Measurements from ENCODE around the gene FPR1. TPM values are rescaled to one million over a fixed set of nuclear protein-coding genes. Genes with fewer than 3 reads are reported as not detected.
"Not testable (repeated sequence)": the region's sequence is repeated elsewhere in the genome, so short reads cannot be mapped to it uniquely, and the experiment has no call there.

Gene FPR1
- polyA plus RNA-seq, 1 donor from 2014 or later: 1.5 TPM

GRCh38 chr19:51784922-51785690, 33.4 kb upstream of the FPR1 start:
- Mint-ChIP-seq H3K27me3 (peaks cover 3% of the 10 kb centered on the region), H3K4me3 (no peak overlapping the region), H3K4me1 (peaks cover 0 to 3% (median 0%) of the 10 kb centered on the region in 3 donors), H3K36me3 (peaks cover 3% of the 10 kb centered on the region), H3K9me3 (peaks cover 5 to 6% (median 5%) of the 10 kb centered on the region in 3 donors), H3K27ac (no peak overlapping the region)

DNA sequence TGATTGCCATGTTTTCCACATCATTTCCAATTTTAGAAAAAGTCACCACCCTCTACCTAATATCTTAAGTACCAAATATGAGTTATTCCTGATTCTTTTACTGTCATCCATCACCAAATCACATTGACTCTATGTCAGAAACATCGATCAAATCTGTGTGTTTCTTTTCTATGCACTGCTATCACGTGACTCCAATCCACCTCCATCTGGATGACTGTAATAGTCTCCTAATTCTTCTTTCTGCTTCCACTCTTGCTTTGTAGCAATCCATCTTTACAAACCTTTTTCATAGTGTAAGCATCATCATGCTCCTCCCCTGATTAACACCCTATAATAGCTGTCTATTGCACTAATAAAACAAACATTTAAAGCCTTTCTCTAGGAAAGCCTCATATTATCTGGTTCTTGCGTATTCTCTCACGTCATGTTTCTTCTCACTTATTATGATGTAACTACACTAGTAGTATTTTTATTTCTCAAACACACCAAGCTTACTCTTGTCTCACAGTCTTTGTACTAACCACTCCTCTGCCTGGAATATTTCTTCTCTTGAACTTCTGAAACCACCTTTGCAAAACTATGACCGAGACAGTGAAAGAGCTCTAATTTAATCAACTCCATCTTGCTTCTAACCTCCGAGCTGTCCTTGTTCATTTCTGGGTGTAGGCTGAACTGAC, 32.6 kb upstream of the FPR1 start:
- H3K9me3 Mint-ChIP-seq: peaks cover 3 to 6% (median 5%) of the 10 kb centered on the region in 3 donors
- peaks cover 0 to 3% (median under 1%) of the 10 kb centered on the region in 3 donors for H3K4me1 Mint-ChIP-seq
- H3K27ac Mint-ChIP-seq: no peak overlapping the region
- peaks cover 10% of the 10 kb centered on the region for H3K27me3 Mint-ChIP-seq
- peaks cover 3% of the 10 kb centered on the region for H3K36me3 Mint-ChIP-seq
- H3K4me3 Mint-ChIP-seq: no peak overlapping the region

DNA sequence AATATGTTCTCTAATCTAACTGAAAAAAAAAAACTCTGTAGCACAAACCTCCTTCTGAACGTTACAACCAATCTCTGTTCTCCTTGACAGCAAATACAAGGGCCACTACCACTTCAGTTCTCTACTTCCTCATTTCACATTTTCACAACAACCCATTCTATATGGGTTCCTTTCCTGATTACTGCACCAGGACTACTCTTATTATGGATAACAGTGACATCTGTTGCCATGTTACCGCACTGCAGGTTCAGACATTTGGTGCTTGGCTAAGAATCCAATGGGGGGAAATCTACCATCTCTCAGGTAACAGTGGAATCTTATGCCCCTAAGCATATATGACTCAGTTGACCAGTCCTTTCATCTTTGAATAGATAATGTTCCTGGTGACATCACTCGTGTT, 31.7 kb upstream of the FPR1 start:
- Mint-ChIP-seq H3K4me3 (no peak overlapping the region), H3K36me3 (peaks cover 3% of the 10 kb centered on the region), H3K27ac (no peak overlapping the region), H3K4me1 (peaks cover 0 to 3% (median 1%) of the 10 kb centered on the region in 3 donors), H3K27me3 (peaks cover 15% of the 10 kb centered on the region), H3K9me3 (peaks cover 3 to 6% (median 5%) of the 10 kb centered on the region in 3 donors)

GRCh38 chr19:51781999-51782398, 30.3 kb upstream of the FPR1 start:
- Mint-ChIP-seq H3K27ac (no peak overlapping the region), H3K4me3 (no peak overlapping the region), H3K4me1 (peaks cover 0 to 3% (median 3%) of the 10 kb centered on the region in 3 donors), H3K36me3 (no peaks in the 10 kb centered on the region), H3K27me3 (peaks cover 25% of the 10 kb centered on the region), H3K9me3 (peaks cover 0 to 1% (median 0%) of the 10 kb centered on the region in 3 donors)

DNA sequence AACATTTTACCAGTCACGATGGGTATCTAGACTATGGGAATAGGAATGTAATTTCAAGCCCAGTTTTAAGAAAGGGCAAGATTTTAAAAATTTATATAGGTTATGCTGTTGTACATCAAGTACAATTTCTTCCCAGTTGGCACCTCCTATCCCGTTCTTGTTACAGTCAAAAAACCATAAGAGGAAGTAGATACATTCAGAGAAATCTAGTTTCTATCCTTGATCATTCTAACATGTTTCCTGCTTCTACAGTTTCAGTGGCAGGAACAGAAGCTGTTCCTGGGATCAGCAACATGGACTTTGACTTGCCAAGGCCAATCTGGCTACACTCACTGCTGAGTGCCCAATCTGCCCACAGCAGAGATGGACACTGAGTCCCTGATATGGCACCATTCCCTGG, 28.6 kb upstream of the FPR1 start:
- peaks cover 0 to 8% (median 3%) of the 10 kb centered on the region in 3 donors for H3K9me3 Mint-ChIP-seq
- H3K27ac Mint-ChIP-seq: no peak overlapping the region
- peaks cover 29% of the 10 kb centered on the region for H3K27me3 Mint-ChIP-seq
- H3K4me3 Mint-ChIP-seq: peak overlapping the region in 1 of 4 donors; percentile 20
- peaks cover 0 to 3% (median 0%) of the 10 kb centered on the region in 3 donors for H3K4me1 Mint-ChIP-seq
- no peaks in the 10 kb centered on the region for H3K36me3 Mint-ChIP-seq

- Mint-ChIP-seq H3K27me3 (peaks cover 31% of the 10 kb centered on the region), H3K27ac (no peak overlapping the region), H3K36me3 (no peaks in the 10 kb centered on the region), H3K4me1 (peaks cover 0 to 3% (median 0%) of the 10 kb centered on the region in 3 donors), H3K9me3 (peaks cover 0 to 9% (median 3%) of the 10 kb centered on the region in 3 donors), H3K4me3 (no peak overlapping the region)
These were observed 28.0 kb upstream of the FPR1 start for GRCh38 chr19:51779703-51780102.

- Mint-ChIP-seq H3K4me3 (no peak overlapping the region), H3K27me3 (peaks cover 31% of the 10 kb centered on the region), H3K36me3 (no peaks in the 10 kb centered on the region), H3K9me3 (peaks cover 0 to 9% (median 3%) of the 10 kb centered on the region in 3 donors), H3K27ac (no peak overlapping the region), H3K4me1 (peaks cover 0 to 3% (median 0%) of the 10 kb centered on the region in 3 donors)
These were observed 27.5 kb upstream of the FPR1 start for GRCh38 chr19:51779181-51779580.

- no peak overlapping the region for H3K4me3 Mint-ChIP-seq
- H3K27me3 Mint-ChIP-seq: peaks cover 32% of the 10 kb centered on the region
- peaks cover 2 to 13% (median 5%) of the 10 kb centered on the region in 3 donors for H3K9me3 Mint-ChIP-seq
- H3K27ac Mint-ChIP-seq: no peak overlapping the region
- H3K36me3 Mint-ChIP-seq: peaks cover 2% of the 10 kb centered on the region
- H3K4me1 Mint-ChIP-seq: peaks cover 0 to 3% (median 0%) of the 10 kb centered on the region in 3 donors
These were observed 26.1 kb upstream of the FPR1 start for GRCh38 chr19:51777570-51778462.

DNA sequence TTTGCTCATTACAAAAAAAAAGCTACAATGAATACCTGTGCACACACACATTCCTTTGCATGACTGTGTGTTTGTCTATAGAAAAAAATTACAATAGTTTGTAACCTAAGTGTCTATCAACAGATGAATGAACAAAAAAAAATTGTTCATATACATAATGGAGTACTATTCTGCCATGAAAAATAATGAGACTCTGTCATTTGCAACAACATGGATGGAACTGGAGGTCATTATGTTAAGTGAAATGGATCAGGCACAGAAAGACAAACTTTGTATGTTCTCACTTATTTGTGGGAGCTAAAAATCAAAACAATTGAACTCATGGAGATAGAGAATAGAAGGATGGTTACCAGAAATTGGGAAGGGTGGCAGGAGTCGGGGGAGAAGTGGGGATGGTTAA, 24.9 kb upstream of the FPR1 start:
- H3K36me3 Mint-ChIP-seq, H3K4me1 Mint-ChIP-seq, H3K4me3 Mint-ChIP-seq, H3K27ac Mint-ChIP-seq: not testable (repeated sequence)
- peaks cover 2 to 13% (median 7%) of the 10 kb centered on the region in 3 donors for H3K9me3 Mint-ChIP-seq
- H3K27me3 Mint-ChIP-seq: peaks cover 31% of the 10 kb centered on the region

DNA sequence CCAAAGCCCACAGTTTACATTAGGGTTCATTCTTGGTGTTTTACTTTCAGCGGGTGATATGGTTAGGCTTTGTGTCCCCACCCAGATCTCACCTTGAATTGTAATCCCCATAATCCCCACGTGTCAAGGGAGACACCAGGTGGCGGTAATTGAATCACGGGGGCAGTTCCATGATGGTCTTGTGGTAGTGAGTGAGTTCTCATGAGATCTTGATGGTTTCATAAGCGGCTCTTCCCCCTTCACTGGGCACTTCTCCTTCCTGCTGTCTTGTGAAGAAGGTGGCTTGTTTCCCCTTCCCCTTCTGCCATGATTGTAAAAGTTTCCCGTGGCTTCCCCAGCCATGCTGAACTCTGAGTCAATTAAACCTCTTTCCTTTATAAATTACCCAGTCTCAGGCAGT, 21.3 kb upstream of the FPR1 start:
- Mint-ChIP-seq H3K36me3 (peaks cover 3% of the 10 kb centered on the region), H3K27me3 (peaks cover 15% of the 10 kb centered on the region), H3K9me3 (peaks cover 2 to 13% (median 7%) of the 10 kb centered on the region in 3 donors), H3K4me1 (peaks cover 0 to 3% (median 2%) of the 10 kb centered on the region in 3 donors), H3K27ac (no peak overlapping the region), H3K4me3 (no peak overlapping the region)

DNA sequence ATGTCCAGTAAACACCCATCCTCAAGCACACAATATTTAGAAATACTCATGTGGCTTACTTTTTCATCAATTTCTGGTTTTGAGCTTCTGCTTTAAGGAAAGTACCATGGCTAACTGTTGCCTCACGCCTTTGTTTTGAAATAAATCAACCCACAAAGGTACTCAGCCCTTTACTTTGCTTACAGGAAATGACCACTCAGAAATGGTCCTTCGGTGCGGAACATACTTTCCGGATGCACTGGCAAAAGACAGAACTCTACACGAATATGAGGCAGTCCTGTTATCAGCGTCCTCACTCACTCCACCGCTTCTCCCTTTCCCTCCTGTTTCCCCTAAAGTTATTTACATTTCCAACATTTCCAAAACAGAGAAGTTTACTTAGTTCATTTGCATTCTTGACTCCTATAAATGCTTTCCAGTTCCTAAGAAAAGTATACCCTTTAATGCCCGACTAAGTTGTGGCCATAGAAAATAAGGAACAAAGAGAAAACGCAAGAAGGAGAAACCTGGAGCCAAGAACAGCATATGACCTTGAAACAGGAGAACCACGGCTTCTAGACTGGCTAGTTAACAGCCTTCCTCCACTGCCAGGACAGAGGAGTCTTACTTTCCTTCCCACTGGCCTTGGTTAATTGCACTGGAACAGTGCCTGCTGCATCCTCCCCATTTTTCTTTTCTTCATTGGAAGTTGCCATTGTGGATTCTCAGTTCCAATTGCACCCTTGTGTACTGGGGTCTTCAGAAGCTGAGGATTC, 19.9 kb upstream of the FPR1 start:
- H3K4me1 Mint-ChIP-seq: peaks cover 0 to 3% (median 0%) of the 10 kb centered on the region in 3 donors
- H3K27me3 Mint-ChIP-seq: peaks cover 9% of the 10 kb centered on the region
- no peak overlapping the region for H3K27ac Mint-ChIP-seq
- H3K36me3 Mint-ChIP-seq: peaks cover 3% of the 10 kb centered on the region
- H3K4me3 Mint-ChIP-seq: peak overlapping the region in 1 of 4 donors; percentile 53
- H3K9me3 Mint-ChIP-seq: peaks cover 2 to 11% (median 5%) of the 10 kb centered on the region in 3 donors

DNA sequence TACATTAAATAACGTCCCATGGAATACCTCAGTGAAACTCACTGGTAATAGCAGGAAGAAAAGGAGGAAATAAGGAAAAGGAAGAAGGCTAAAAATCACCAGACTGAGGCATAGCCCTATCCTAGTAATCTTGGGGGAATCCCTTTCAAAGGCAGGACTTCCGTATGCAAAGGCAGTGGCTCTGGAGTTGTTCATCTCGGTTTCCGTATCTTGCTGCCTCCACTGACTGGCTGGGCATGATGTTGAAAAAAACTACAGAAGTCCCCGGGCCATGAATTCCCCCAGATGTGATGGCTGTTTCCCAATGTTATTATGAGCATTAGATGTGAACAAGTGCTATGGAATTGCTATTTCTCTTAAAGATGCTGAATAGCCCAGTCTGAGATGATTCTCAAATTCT, 14.8 kb upstream of the FPR1 start:
- H3K27me3 Mint-ChIP-seq: peaks cover 12% of the 10 kb centered on the region
- no peaks in the 10 kb centered on the region for H3K36me3 Mint-ChIP-seq
- H3K27ac Mint-ChIP-seq: no peak overlapping the region
- H3K4me1 Mint-ChIP-seq: peaks cover 0 to 2% (median 0%) of the 10 kb centered on the region in 3 donors
- H3K9me3 Mint-ChIP-seq: peaks cover 0 to 3% (median 0%) of the 10 kb centered on the region in 3 donors
- no peak overlapping the region for H3K4me3 Mint-ChIP-seq

DNA sequence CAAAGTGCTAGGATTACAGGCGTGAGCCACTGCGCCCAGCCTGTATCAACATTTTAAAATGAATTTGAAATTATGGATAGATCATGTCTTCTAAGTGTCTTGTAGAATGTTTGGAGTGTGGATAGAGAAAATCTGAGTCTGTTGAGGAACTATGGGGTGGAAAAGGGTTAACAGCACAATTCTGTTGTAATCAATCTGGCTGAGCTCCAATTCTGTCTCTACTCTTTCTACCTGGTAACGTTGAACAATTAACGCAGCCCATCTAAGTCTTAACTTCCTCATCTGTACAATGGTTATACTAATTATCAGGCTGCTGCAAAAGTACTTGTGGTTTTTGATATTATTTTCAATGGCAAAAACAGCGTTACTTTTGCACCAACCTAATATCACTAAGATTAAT, 13.4 kb upstream of the FPR1 start:
- Mint-ChIP-seq H3K9me3 (peaks cover 0 to 3% (median 0%) of the 10 kb centered on the region in 3 donors), H3K27me3 (peaks cover 13% of the 10 kb centered on the region), H3K4me1 (peaks cover 0 to 1% (median 1%) of the 10 kb centered on the region in 3 donors), H3K27ac (no peak overlapping the region), H3K36me3 (no peaks in the 10 kb centered on the region), H3K4me3 (peak overlapping the region in 1 of 4 donors; percentile 25)

DNA sequence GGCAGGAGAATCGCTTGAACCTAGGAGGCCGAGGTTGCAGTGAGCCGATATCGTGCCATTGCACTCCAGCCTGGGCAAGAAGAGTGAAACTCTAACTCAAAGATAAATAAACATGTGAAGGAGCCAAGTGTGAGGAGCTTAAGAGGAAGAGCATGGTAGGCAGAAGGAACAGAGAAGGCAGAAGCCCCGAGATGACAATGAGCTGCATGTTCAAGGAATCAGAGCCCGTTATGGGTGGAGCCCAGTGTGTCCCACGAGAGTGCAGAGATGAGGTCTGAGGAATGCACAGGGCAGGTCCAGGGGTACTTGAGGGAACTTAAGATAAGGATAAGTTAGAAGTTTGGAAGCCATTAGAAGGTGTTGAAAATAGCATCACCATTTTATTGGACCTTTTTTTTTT, 10.0 kb upstream of the FPR1 start:
- Mint-ChIP-seq H3K9me3 (peaks cover 0 to 7% (median 3%) of the 10 kb centered on the region in 3 donors), H3K27me3 (peaks cover 13% of the 10 kb centered on the region), H3K4me3 (no peak overlapping the region), H3K36me3 (no peaks in the 10 kb centered on the region), H3K4me1 (peaks cover 0 to 1% (median 1%) of the 10 kb centered on the region in 3 donors), H3K27ac (no peak overlapping the region)

Measured in IgD-negative memory B cell (primary cell).